SK-N-SH treated with all-trans-retinoic acid at 6 μM for 48 hours (cell line): Measurements from ENCODE around the gene ELMO1.

ENCODE experiments used
- BACH2 ChIP-seq: fragments of 250-450 bp; sonication (Bioruptor Pico); IDR thresholded peaks from 2 replicates; pipeline ENCODE4 v1.9.0; 2021; ENCODE audit warnings: mild to moderate bottlenecking, borderline replicate concordance
- ESRRG ChIP-seq: fragments of 250-450 bp; sonication (Bioruptor Pico); IDR thresholded peaks from 2 replicates; pipeline ENCODE4 v1.6.1; 2021; ENCODE audit warnings: mild to moderate bottlenecking
- OSR1 ChIP-seq: fragments of 250-450 bp; sonication (Bioruptor Pico); IDR thresholded peaks from 2 replicates; pipeline ENCODE4 v1.8.0; 2022; ENCODE audit warnings: moderate library complexity, mild to moderate bottlenecking, inconsistent platforms
- RARB ChIP-seq: fragments of 250-450 bp; sonication (Bioruptor Pico); IDR thresholded peaks from 2 replicates; pipeline ENCODE4 v1.8.0; 2021; ENCODE audit warnings: mild to moderate bottlenecking, moderate library complexity
- SNAI2 ChIP-seq: fragments of 250-450 bp; sonication (Bioruptor Pico); IDR thresholded peaks from 2 replicates; pipeline ENCODE4 v1.5.0; 2020; ENCODE audit warnings: mild to moderate bottlenecking, moderate library complexity
- ZC3H10 ChIP-seq: fragments of 250-450 bp; sonication (Bioruptor Pico); IDR thresholded peaks from 2 replicates; pipeline ENCODE4 v1.5.1; 2021; ENCODE audit warnings: mild to moderate bottlenecking, moderate library complexity
- ZFP30 ChIP-seq: fragments of 450-650 bp; formaldehyde crosslinking; IDR thresholded peaks from 2 replicates; pipeline ENCODE4 v1.5.0; 2022; ENCODE audit warnings: mild to moderate bottlenecking, moderate library complexity
- ZNF8 ChIP-seq: fragments of 450-650 bp; formaldehyde crosslinking; IDR thresholded peaks from 2 replicates; pipeline ENCODE4 v1.5.0; 2020; ENCODE audit warnings: mild to moderate bottlenecking, moderate library complexity
- TF ChIP-seq, protein P1 (sequence below): fragments of 250-450 bp; sonication (Bioruptor Pico); IDR thresholded peaks from 2 replicates; pipeline ENCODE4 v1.8.0; 2020; ENCODE audit warnings: mild to moderate bottlenecking, moderate library complexity, borderline replicate concordance
- TF ChIP-seq, protein P2 (sequence below): fragments of 250-450 bp; sonication (Bioruptor Pico); IDR thresholded peaks from 2 replicates; pipeline ENCODE4 v1.5.1; 2020; ENCODE audit warnings: low read depth, mild to moderate bottlenecking, moderate library complexity
- TF ChIP-seq, protein P3 (sequence below): fragments of 250-450 bp; sonication (Bioruptor Pico); IDR thresholded peaks from 2 replicates; pipeline ENCODE4 v1.8.0; 2021; ENCODE audit warnings: low read depth, mild to moderate bottlenecking, moderate library complexity, borderline replicate concordance
- TF ChIP-seq, protein P4 (sequence below): fragments of 250-450 bp; sonication (Bioruptor Pico); IDR thresholded peaks from 2 replicates; pipeline ENCODE4 v1.5.0; 2020; ENCODE audit warnings: mild to moderate bottlenecking, moderate library complexity

DNA sequence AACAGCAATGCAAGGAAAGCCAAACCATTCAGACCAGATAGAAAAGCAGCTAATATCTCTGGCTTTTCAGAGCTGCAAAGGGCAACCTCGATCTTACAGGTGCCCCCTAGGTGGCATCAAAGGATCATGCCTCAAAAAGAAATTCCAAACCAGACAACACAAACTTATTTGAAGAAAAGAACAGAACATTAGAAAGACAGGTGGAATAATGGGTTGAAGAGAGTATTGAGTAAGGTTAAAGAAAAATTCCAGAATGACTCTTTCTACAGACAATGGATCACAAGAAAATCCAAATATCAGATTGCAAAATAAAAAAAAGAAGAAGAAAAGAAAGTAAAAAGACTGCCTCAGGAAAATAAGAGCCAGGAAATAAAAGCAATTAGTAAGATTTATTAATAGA is 213.7 kb downstream of the ELMO1 start:
- TF ChIP-seq ESRRG (no peak), ZNF8 (CRISPR knock-in tag) (no peak), BACH2 (CRISPR knock-in tag) (no peak), RARB (CRISPR knock-in tag) (no peak), OSR1 (CRISPR knock-in tag) (no peak), ZFP30 (CRISPR knock-in tag) (no peak), SNAI2 (CRISPR knock-in tag) (0 out of 2 replicates have a peak, but pooled peaks have one; percentile 61), ZC3H10 (CRISPR knock-in tag) (no peak)
- TF ChIP-seq, protein P1, sequence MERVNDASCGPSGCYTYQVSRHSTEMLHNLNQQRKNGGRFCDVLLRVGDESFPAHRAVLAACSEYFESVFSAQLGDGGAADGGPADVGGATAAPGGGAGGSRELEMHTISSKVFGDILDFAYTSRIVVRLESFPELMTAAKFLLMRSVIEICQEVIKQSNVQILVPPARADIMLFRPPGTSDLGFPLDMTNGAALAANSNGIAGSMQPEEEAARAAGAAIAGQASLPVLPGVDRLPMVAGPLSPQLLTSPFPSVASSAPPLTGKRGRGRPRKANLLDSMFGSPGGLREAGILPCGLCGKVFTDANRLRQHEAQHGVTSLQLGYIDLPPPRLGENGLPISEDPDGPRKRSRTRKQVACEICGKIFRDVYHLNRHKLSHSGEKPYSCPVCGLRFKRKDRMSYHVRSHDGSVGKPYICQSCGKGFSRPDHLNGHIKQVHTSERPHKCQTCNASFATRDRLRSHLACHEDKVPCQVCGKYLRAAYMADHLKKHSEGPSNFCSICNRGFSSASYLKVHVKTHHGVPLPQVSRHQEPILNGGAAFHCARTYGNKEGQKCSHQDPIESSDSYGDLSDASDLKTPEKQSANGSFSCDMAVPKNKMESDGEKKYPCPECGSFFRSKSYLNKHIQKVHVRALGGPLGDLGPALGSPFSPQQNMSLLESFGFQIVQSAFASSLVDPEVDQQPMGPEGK (CRISPR knock-in tag) = no peak
- TF ChIP-seq, protein P2, sequence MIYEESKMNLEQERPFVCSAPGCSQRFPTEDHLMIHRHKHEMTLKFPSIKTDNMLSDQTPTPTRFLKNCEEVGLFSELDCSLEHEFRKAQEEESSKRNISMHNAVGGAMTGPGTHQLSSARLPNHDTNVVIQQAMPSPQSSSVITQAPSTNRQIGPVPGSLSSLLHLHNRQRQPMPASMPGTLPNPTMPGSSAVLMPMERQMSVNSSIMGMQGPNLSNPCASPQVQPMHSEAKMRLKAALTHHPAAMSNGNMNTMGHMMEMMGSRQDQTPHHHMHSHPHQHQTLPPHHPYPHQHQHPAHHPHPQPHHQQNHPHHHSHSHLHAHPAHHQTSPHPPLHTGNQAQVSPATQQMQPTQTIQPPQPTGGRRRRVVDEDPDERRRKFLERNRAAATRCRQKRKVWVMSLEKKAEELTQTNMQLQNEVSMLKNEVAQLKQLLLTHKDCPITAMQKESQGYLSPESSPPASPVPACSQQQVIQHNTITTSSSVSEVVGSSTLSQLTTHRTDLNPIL (CRISPR knock-in tag) = no peak
- TF ChIP-seq, protein P3, sequence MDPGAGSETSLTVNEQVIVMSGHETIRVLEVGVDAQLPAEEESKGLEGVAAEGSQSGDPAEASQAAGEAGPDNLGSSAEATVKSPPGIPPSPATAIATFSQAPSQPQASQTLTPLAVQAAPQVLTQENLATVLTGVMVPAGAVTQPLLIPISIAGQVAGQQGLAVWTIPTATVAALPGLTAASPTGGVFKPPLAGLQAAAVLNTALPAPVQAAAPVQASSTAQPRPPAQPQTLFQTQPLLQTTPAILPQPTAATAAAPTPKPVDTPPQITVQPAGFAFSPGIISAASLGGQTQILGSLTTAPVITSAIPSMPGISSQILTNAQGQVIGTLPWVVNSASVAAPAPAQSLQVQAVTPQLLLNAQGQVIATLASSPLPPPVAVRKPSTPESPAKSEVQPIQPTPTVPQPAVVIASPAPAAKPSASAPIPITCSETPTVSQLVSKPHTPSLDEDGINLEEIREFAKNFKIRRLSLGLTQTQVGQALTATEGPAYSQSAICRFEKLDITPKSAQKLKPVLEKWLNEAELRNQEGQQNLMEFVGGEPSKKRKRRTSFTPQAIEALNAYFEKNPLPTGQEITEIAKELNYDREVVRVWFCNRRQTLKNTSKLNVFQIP = no peak
- TF ChIP-seq, protein P4, sequence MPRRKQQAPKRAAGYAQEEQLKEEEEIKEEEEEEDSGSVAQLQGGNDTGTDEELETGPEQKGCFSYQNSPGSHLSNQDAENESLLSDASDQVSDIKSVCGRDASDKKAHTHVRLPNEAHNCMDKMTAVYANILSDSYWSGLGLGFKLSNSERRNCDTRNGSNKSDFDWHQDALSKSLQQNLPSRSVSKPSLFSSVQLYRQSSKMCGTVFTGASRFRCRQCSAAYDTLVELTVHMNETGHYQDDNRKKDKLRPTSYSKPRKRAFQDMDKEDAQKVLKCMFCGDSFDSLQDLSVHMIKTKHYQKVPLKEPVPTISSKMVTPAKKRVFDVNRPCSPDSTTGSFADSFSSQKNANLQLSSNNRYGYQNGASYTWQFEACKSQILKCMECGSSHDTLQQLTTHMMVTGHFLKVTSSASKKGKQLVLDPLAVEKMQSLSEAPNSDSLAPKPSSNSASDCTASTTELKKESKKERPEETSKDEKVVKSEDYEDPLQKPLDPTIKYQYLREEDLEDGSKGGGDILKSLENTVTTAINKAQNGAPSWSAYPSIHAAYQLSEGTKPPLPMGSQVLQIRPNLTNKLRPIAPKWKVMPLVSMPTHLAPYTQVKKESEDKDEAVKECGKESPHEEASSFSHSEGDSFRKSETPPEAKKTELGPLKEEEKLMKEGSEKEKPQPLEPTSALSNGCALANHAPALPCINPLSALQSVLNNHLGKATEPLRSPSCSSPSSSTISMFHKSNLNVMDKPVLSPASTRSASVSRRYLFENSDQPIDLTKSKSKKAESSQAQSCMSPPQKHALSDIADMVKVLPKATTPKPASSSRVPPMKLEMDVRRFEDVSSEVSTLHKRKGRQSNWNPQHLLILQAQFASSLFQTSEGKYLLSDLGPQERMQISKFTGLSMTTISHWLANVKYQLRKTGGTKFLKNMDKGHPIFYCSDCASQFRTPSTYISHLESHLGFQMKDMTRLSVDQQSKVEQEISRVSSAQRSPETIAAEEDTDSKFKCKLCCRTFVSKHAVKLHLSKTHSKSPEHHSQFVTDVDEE (CRISPR knock-in tag) = no peak
